IMR-90 (cell line): ENCODE measurements around the gene SAMD15. TPM values are rescaled to one million over a fixed set of nuclear protein-coding genes. Genes with fewer than 3 reads are reported as not detected.
"Not testable (repeated sequence)": the region's sequence is repeated elsewhere in the genome, so short reads cannot be mapped to it uniquely, and the experiment has no call there.

Source experiments
- ATAC-seq: fragments of 200-7000 bp; cut with Tn5 transposase; 2 replicates; pipeline ENCODE4 v1.9.1; 2020; ENCODE audit warnings: low read depth, mild to moderate bottlenecking, moderate library complexity
- BruUV-seq: library from RNA; stranded (reverse); fragments of 400-500 nt; replicated peaks from 2 replicates; lab custom pipeline; 2021; lab: Mats Ljungman, UMichigan
- CTCF ChIA-PET: fragments of 300-600 bp; formaldehyde crosslinking; extraction: SDS; loops from one replicate; lab custom pipeline; 2021; ENCODE audit warnings: antibody characterized with exemption; lab: Yijun Ruan, JAX
- POLR2A ChIA-PET: fragments of 300-600 bp; sonication (Branson Sonifier 250); formaldehyde crosslinking; loops from one replicate; lab custom pipeline; 2022; ENCODE audit warnings: antibody characterized with exemption; ENCODE audit not compliant: unreplicated experiment; lab: Charles Lee
- DNase-seq: peaks from one replicate; pipeline ENCODE4 v3.0.0; 2013
- H2AFZ ChIP-seq: replicated peaks from 2 replicates; pipeline ENCODE3; 2013; ENCODE audit warnings: low read length, mild to moderate bottlenecking; ENCODE audit not compliant: poor library complexity
- H2AK5ac ChIP-seq: 2 replicates; pipeline ENCODE4 v1.6.1; 2013; ENCODE audit warnings: low read depth, low read length, inconsistent platforms
- H2AK9ac ChIP-seq: replicated peaks from 2 replicates; pipeline ENCODE3; 2013; ENCODE audit warnings: mild to moderate bottlenecking, low read depth, low read length, moderate library complexity; ENCODE audit not compliant: poor library complexity
- H2BK120ac ChIP-seq: 2 replicates; pipeline ENCODE4 v1.6.1; 2013; ENCODE audit warnings: low read depth, low read length, inconsistent platforms
- H2BK15ac ChIP-seq: 3 replicates; pipeline ENCODE4 v1.6.1; 2013; ENCODE audit warnings: low read depth, low read length, inconsistent platforms
- H2BK20ac ChIP-seq: 2 replicates; pipeline ENCODE4 v1.6.1; 2013; ENCODE audit warnings: low read depth, mild to moderate bottlenecking, inconsistent platforms, low read length, moderate library complexity
- H2BK5ac ChIP-seq: 2 replicates; pipeline ENCODE4 v1.6.1; 2013; ENCODE audit warnings: mild to moderate bottlenecking, low read depth, low read length, inconsistent platforms; ENCODE audit not compliant: poor library complexity, severe bottlenecking
- H3K14ac ChIP-seq: replicated peaks from 2 replicates; pipeline ENCODE4 v1.6.1; 2013; ENCODE audit warnings: low read depth, low read length, inconsistent platforms
- H3K18ac ChIP-seq: 2 replicates; pipeline ENCODE4 v1.6.1; 2013; ENCODE audit warnings: low read depth, low read length, control low read depth
- H3K23ac ChIP-seq: 2 replicates; pipeline ENCODE4 v1.6.1; 2013; ENCODE audit warnings: low read depth, low read length, inconsistent platforms
- H3K27ac ChIP-seq: 2 replicates; pipeline ENCODE4 v1.5.1; 2013; ENCODE audit warnings: mild to moderate bottlenecking, control low read depth, low read length; ENCODE audit not compliant: insufficient read depth
- H3K27me3 ChIP-seq: 2 replicates; pipeline ENCODE4 v1.6.1; 2013; ENCODE audit warnings: low read length; ENCODE audit not compliant: control insufficient read depth, insufficient read depth
- H3K36me3 ChIP-seq: 2 replicates; pipeline ENCODE4 v1.6.1; 2013; ENCODE audit warnings: low read length, mixed read lengths; ENCODE audit not compliant: control insufficient read depth, insufficient read depth
- H3K4ac ChIP-seq: 2 replicates; pipeline ENCODE4 v1.6.1; 2013; ENCODE audit warnings: low read depth, low read length, inconsistent platforms
- H3K4me1 ChIP-seq: 2 replicates; pipeline ENCODE4 v1.6.1; 2013; ENCODE audit warnings: low read length, mixed read lengths; ENCODE audit not compliant: control insufficient read depth, insufficient read depth
- H3K4me2 ChIP-seq: 2 replicates; pipeline ENCODE4 v1.6.1; 2013; ENCODE audit warnings: low read depth, mild to moderate bottlenecking, control low read depth, low read length, moderate library complexity
- H3K4me3 ChIP-seq: 2 replicates; pipeline ENCODE4 v1.5.1; 2013; ENCODE audit warnings: low read depth, mild to moderate bottlenecking, control low read depth, low read length, moderate library complexity; ENCODE audit not compliant: insufficient read depth
- H3K56ac ChIP-seq: 2 replicates; pipeline ENCODE4 v1.6.1; 2013; ENCODE audit warnings: low read length, inconsistent platforms; ENCODE audit not compliant: insufficient read depth; ENCODE audit errors: extremely low read depth
- H3K79me1 ChIP-seq, 2 experiments: 2 replicates each; pipeline ENCODE4 v1.6.1; 2013; ENCODE audit warnings: low read length in 2 of 2, inconsistent platforms in 1 of 2, low read depth in 1 of 2
- H3K9ac ChIP-seq: 2 replicates; pipeline ENCODE4 v1.6.1; 2013; ENCODE audit warnings: low read depth, low read length, control low read depth
- H3K9me1 ChIP-seq: 2 replicates; pipeline ENCODE4 v1.6.1; 2013; ENCODE audit warnings: low read length, inconsistent platforms; ENCODE audit not compliant: insufficient read depth
- H3K9me3 ChIP-seq: 2 replicates; pipeline ENCODE4 v1.6.1; 2013; ENCODE audit warnings: low read length; ENCODE audit not compliant: control insufficient read depth, insufficient read depth
- H4K20me1 ChIP-seq: 2 replicates; pipeline ENCODE4 v1.6.1; 2013; ENCODE audit warnings: low read length, inconsistent platforms; ENCODE audit not compliant: insufficient read depth
- H4K5ac ChIP-seq: 2 replicates; pipeline ENCODE4 v1.6.1; 2013; ENCODE audit warnings: mild to moderate bottlenecking, low read depth, low read length, control low read depth
- H4K8ac ChIP-seq, 2 experiments: 2 replicates each; pipeline ENCODE4 v1.6.1; 2013; ENCODE audit warnings: low read depth in 2 of 2, low read length in 2 of 2, control low read depth in 1 of 2, inconsistent platforms in 1 of 2
- H4K91ac ChIP-seq: 2 replicates; pipeline ENCODE4 v1.6.1; 2013; ENCODE audit warnings: low read depth, low read length, inconsistent platforms; ENCODE audit not compliant: insufficient read depth
- WGBS, 2 experiments: methylation state at CpG; one replicate each; pipeline versions ENCODE4 v1.1.5 to v1.1.7; 2013; ENCODE audit warnings: missing lambda C conversion rate in 2 of 2; ENCODE audit not compliant: insufficient read length in 1 of 2; ENCODE audit errors: extremely low coverage in 2 of 2; 5-methylcytosine and 5-hydroxymethylcytosine counted together
- dilution Hi-C: fragments of 300-500 bp; cut with HindIII; formaldehyde crosslinking; loops from one replicate; pipeline ENCODE4 v1.14.3; 2018; ENCODE audit warnings: low sequenced_read_pairs; ENCODE audit not compliant: unreplicated experiment
- in situ Hi-C: fragments of 300-500 bp; cut with MboI; formaldehyde crosslinking; loops from 3 replicates; pipeline ENCODE4 v1.14.3; 2019; ENCODE audit warnings: low sequenced_read_pairs, inconsistent platforms, mixed read lengths
- intact Hi-C: fragments of 100-400 bp; cut with micrococcal nuclease; formaldehyde crosslinking; loops from 2 replicates; pipeline ENCODE4 v1.10.0; 2022
- polyA plus RNA-seq, 3 experiments: library from polyadenylated mRNA; depleted of rRNA; stranded (reverse); fragments of >200 nt; gene quantifications; 2 replicates each; pipeline ENCODE4 v1.2.3, GENCODE V29; 2012; ENCODE audit warnings: low replicate concordance in 1 of 3
- total RNA-seq: library from RNA; depleted of rRNA; stranded (reverse); fragments of >200 nt; gene quantifications from 2 replicates; pipeline ENCODE4 v1.2.3, GENCODE V29; 2012

Gene SAMD15
- total and polyA plus RNA-seq, 2 of the 4 experiments (the other 2 are of a cell fraction), result 0.68 to 1.3 TPM

GRCh38 chr14:77416098-77416497 is 38.9 kb downstream of the SAMD15 start:
- H3K9ac ChIP-seq, H2BK15ac ChIP-seq, H3K4me2 ChIP-seq, H3K14ac ChIP-seq, dilution Hi-C loops, H4K20me1 ChIP-seq, H4K5ac ChIP-seq, H3K4me3 ChIP-seq, H3K18ac ChIP-seq, H2BK20ac ChIP-seq, H3K79me1 ChIP-seq, H3K56ac ChIP-seq, H3K4ac ChIP-seq, H2BK120ac ChIP-seq, CTCF ChIA-PET, H2AFZ ChIP-seq, H3K27ac ChIP-seq, H3K9me3 ChIP-seq, H4K91ac ChIP-seq, ATAC-seq, H3K27me3 ChIP-seq, H2BK5ac ChIP-seq, DNase-seq, in situ Hi-C loops, H4K8ac ChIP-seq, H2AK9ac ChIP-seq, intact Hi-C loops, H3K9me1 ChIP-seq, BruUV-seq, H2AK5ac ChIP-seq, H3K4me1 ChIP-seq, H3K36me3 ChIP-seq, H3K23ac ChIP-seq, POLR2A ChIA-PET: not testable (repeated sequence)
- WGBS, 2 experiments, result no CpG with 5 or more reads among the region's 3 CpGs
